H1 (cell line): ENCODE results near the gene C9. TPM values are rescaled to one million over a fixed set of nuclear protein-coding genes. Genes with fewer than 3 reads are reported as not detected.
"Not testable (repeated sequence)": the region's sequence is repeated elsewhere in the genome, so short reads cannot be mapped to it uniquely, and the experiment has no call there.

Experiments used
- CTCF ChIA-PET: fragments of 300-600 bp; sonication (Branson Sonifier 250); formaldehyde crosslinking; loops from one replicate; lab custom pipeline; 2021; ENCODE audit not compliant: partially characterized antibody; lab: Charles Lee
- POLR2A ChIA-PET: fragments of 300-600 bp; sonication (Branson Sonifier 250); formaldehyde crosslinking; loops from one replicate; lab custom pipeline; 2021; ENCODE audit warnings: inconsistent platforms; ENCODE audit not compliant: partially characterized antibody; lab: Charles Lee
- DNase-seq, 2 experiments: peaks; one replicate each; pipeline versions ENCODE4 v3.0.0 to v3.0.0-alpha.2; 2010 to 2022; ENCODE audit warnings: low spot score in 2 of 2, low read depth in 1 of 2, mixed read lengths in 1 of 2
- FAIRE-seq: peaks from 2 replicates; lab custom pipeline; 2011; peaks lifted over from hg19 to GRCh38; lab: Jason Lieb, UNC
- H2AFZ ChIP-seq: 2 replicates; pipeline ENCODE4 v1.8.1; 2012; ENCODE audit warnings: low read length, inconsistent platforms
- H2AK5ac ChIP-seq: 2 replicates; pipeline ENCODE4 v1.6.1; 2013; ENCODE audit warnings: low read depth, low read length
- H2BK120ac ChIP-seq: replicated peaks from 2 replicates; pipeline ENCODE3; 2013; ENCODE audit warnings: low read depth, low read length, inconsistent platforms
- H2BK12ac ChIP-seq: 2 replicates; pipeline ENCODE4 v1.6.1; 2013; ENCODE audit warnings: low read depth, low read length
- H2BK15ac ChIP-seq: 2 replicates; pipeline ENCODE4 v1.6.1; 2013; ENCODE audit warnings: low read length
- H2BK20ac ChIP-seq: 2 replicates; pipeline ENCODE4 v1.6.1; 2013; ENCODE audit warnings: low read length
- H2BK5ac ChIP-seq: 2 replicates; pipeline ENCODE4 v1.6.1; 2013; ENCODE audit warnings: low read depth, low read length
- H3K14ac ChIP-seq: 2 replicates; pipeline ENCODE4 v1.6.1; 2013; ENCODE audit warnings: inconsistent platforms; ENCODE audit not compliant: insufficient read length
- H3K18ac ChIP-seq: 2 replicates; pipeline ENCODE4 v1.6.1; 2013; ENCODE audit warnings: low read length; ENCODE audit errors: extremely low read depth
- H3K23ac ChIP-seq: 2 replicates; pipeline ENCODE4 v1.6.1; 2013; ENCODE audit warnings: inconsistent platforms; ENCODE audit not compliant: insufficient read length
- H3K23me2 ChIP-seq: 2 replicates; pipeline ENCODE4 v1.6.1; 2013; ENCODE audit warnings: low read depth, low read length
- H3K27ac ChIP-seq: 2 replicates; pipeline ENCODE4 v1.6.1; 2011; ENCODE audit warnings: low read depth, low read length, inconsistent platforms
- H3K27me3 ChIP-seq, 4 experiments: replicated peaks in 1 of 4; 1 replicate in 1 of 4; 2 replicates in 3 of 4; pipeline versions ENCODE4 v1.6.1 to v1.8.1; 2011 to 2013; ENCODE audit warnings: low read length in 3 of 4, mild to moderate bottlenecking in 3 of 4, inconsistent platforms in 2 of 4, mixed read lengths in 2 of 4, moderate library complexity in 1 of 4; ENCODE audit not compliant: control insufficient read depth in 3 of 4, insufficient read depth in 3 of 4; ENCODE audit errors: extremely low read depth in 1 of 4
- H3K36me3 ChIP-seq, 4 experiments: 2 replicates each; pipeline versions ENCODE4 v1.6.1 to v1.8.1; 2011 to 2013; ENCODE audit warnings: mild to moderate bottlenecking in 4 of 4, low read length in 3 of 4, moderate library complexity in 2 of 4, control low read depth in 1 of 4, inconsistent platforms in 1 of 4; ENCODE audit not compliant: insufficient read depth in 4 of 4, control insufficient read depth in 2 of 4
- H3K4ac ChIP-seq: replicated peaks from 2 replicates; pipeline ENCODE3; 2013; ENCODE audit warnings: low read length, low read depth, mixed read lengths, inconsistent platforms; ENCODE audit not compliant: insufficient read length
- H3K4me1 ChIP-seq, 4 experiments: replicated peaks in 1 of 4; 1 replicate in 1 of 4; 2 replicates in 3 of 4; pipeline versions ENCODE4 v1.6.1 to v1.8.1; 2011 to 2013; ENCODE audit warnings: low read length in 3 of 4, inconsistent platforms in 2 of 4, mixed read lengths in 1 of 4; ENCODE audit not compliant: insufficient read depth in 4 of 4, control insufficient read depth in 3 of 4
- H3K4me2 ChIP-seq, 2 experiments: 2 replicates each; pipeline versions ENCODE4 v1.6.1 to v1.8.1; 2011 to 2013; ENCODE audit warnings: low read depth in 2 of 2, low read length in 2 of 2, control low read depth in 1 of 2, inconsistent platforms in 1 of 2, mild to moderate bottlenecking in 1 of 2; ENCODE audit not compliant: insufficient read depth in 1 of 2
- H3K4me3 ChIP-seq, 4 experiments: fragments of 200-600, 300-600 bp in 1 of 4; sonication (generic), shearing (Covaris generic), sonication (Bioruptor Twin) in 1 of 4; 2 replicates each; pipeline versions ENCODE4 v1.5.1 to v1.8.1; 2011 to 2016; ENCODE audit warnings: low read length in 4 of 4, low read depth in 3 of 4, control low read depth in 2 of 4, inconsistent platforms in 2 of 4, mild to moderate bottlenecking in 2 of 4, mixed read lengths in 1 of 4, moderate library complexity in 1 of 4; ENCODE audit not compliant: insufficient read depth in 2 of 4; ENCODE audit errors: extremely low read depth in 1 of 4
- H3K56ac ChIP-seq: replicated peaks from 2 replicates; pipeline ENCODE3; 2013; ENCODE audit warnings: low read depth, mild to moderate bottlenecking, mixed read lengths, low read length, inconsistent platforms; ENCODE audit not compliant: insufficient read length
- H3K79me1 ChIP-seq: 2 replicates; pipeline ENCODE4 v1.6.1; 2013; ENCODE audit warnings: low read depth, low read length, control low read depth
- H3K79me2 ChIP-seq, 2 experiments: 2 replicates each; pipeline versions ENCODE4 v1.6.1 to v1.8.1; 2012 to 2013; ENCODE audit warnings: low read length in 2 of 2, mild to moderate bottlenecking in 2 of 2, inconsistent platforms in 1 of 2; ENCODE audit not compliant: insufficient read depth in 2 of 2, control insufficient read depth in 1 of 2
- H3K9ac ChIP-seq, 4 experiments: replicated peaks in 1 of 4; 1 replicate in 1 of 4; 2 replicates in 3 of 4; pipeline versions ENCODE4 v1.6.1 to v1.8.1; 2011 to 2013; ENCODE audit warnings: low read depth in 3 of 4, low read length in 3 of 4, control low read depth in 2 of 4, mild to moderate bottlenecking in 2 of 4, moderate library complexity in 2 of 4, inconsistent platforms in 1 of 4; ENCODE audit errors: extremely low read depth in 1 of 4
- H3K9me3 ChIP-seq, 2 experiments: 2 replicates each; pipeline versions ENCODE4 v1.6.1 to v1.8.1; 2012 to 2013; ENCODE audit warnings: mild to moderate bottlenecking in 2 of 2, moderate library complexity in 2 of 2, control low read depth in 1 of 2, inconsistent platforms in 1 of 2, low read depth in 1 of 2, low read length in 1 of 2, mixed read lengths in 1 of 2; ENCODE audit not compliant: insufficient read depth in 2 of 2
- H4K20me1 ChIP-seq, 2 experiments: replicated peaks in 1 of 2; 2 replicates each; pipeline versions ENCODE3 to v1.8.1; 2011 to 2013; ENCODE audit warnings: inconsistent platforms in 2 of 2, low read length in 2 of 2, mild to moderate bottlenecking in 1 of 2; ENCODE audit not compliant: insufficient read depth in 2 of 2, control insufficient read depth in 1 of 2
- H4K5ac ChIP-seq: 2 replicates; pipeline ENCODE4 v1.6.1; 2013; ENCODE audit warnings: low read length, low read depth, mixed read lengths, inconsistent platforms; ENCODE audit not compliant: insufficient read length
- H4K8ac ChIP-seq: 2 replicates; pipeline ENCODE4 v1.8.0; 2013; ENCODE audit warnings: mild to moderate bottlenecking, moderate library complexity, low read length, inconsistent platforms; ENCODE audit not compliant: insufficient read depth; ENCODE audit errors: extremely low read depth
- H4K91ac ChIP-seq: replicated peaks from 2 replicates; pipeline ENCODE3; 2013; ENCODE audit warnings: low read length, mixed read lengths, inconsistent platforms; ENCODE audit not compliant: insufficient read length
- CBX5 ChIP-seq: fragments of 300-800, 300-1000 bp; sonication (generic); IDR thresholded peaks from 2 replicates; pipeline ENCODE4 v1.7.1; 2016; ENCODE audit warnings: antibody characterized with exemption, low read length, low read depth
- EGR1 ChIP-seq: IDR thresholded peaks from 2 replicates; pipeline ENCODE4 v1.6.1; 2011; ENCODE audit warnings: low read depth, low read length, borderline replicate concordance
- JUN ChIP-seq: IDR thresholded peaks from 2 replicates; pipeline ENCODE4 v1.6.1; 2011; ENCODE audit warnings: low read depth, mild to moderate bottlenecking, improper control_type of control experiment, low read length
- SUZ12 ChIP-seq: fragments of 200-600 bp; sonication (generic); IDR thresholded peaks from 2 replicates; pipeline ENCODE4 v1.6.1; 2012; ENCODE audit warnings: mild to moderate bottlenecking, inconsistent platforms, low read length, moderate library complexity, mixed read lengths
- TAF1 ChIP-seq: IDR thresholded peaks from 2 replicates; pipeline ENCODE4 v1.6.1; 2011; ENCODE audit warnings: mild to moderate bottlenecking, low read depth, low read length
- WGBS, 2 experiments: shearing (Covaris generic) in 1 of 2; methylation state at CpG; one replicate each; pipeline versions ENCODE4 v1.1.6 to v1.1.7; 2013 to 2015; ENCODE audit warnings: low lambda C conversion rate in 2 of 2, mixed read lengths in 2 of 2, inconsistent platforms in 1 of 2, low coverage in 1 of 2, missing lambda C conversion rate in 1 of 2; ENCODE audit not compliant: insufficient replicate concordance in 2 of 2, insufficient coverage in 1 of 2, insufficient read length in 1 of 2; ENCODE audit errors: extremely low coverage in 1 of 2, missing lambda C conversion rate in 1 of 2; 5-methylcytosine and 5-hydroxymethylcytosine counted together
- polyA plus RNA-seq, 7 experiments: library from polyadenylated mRNA; depleted of rRNA in 3 of 7; stranded (reverse) in 5 of 7; unstranded in 2 of 7; fragments of >200 nt in 5 of 7; fragments of 200-250 nt in 2 of 7; gene quantifications; 1 replicate in 5 of 7; 2 replicates in 1 of 7; 4 replicates in 1 of 7; pipeline versions ENCODE4 v1.2.1 to v1.2.3, GENCODE V29; 2011 to 2013; ENCODE audit warnings: missing spikeins in 2 of 7, mixed read lengths in 2 of 7
- total RNA-seq: library from RNA; stranded (reverse); fragmentation: NEBNext Ultra II Directional; extraction: Animal tissue kit (Norgen Biotek cat#: 25700); gene quantifications from 2 replicates; pipeline ENCODE4 v1.2.1, GENCODE V29; 2021

Gene C9
- total and polyA plus RNA-seq, 2 of the 8 experiments (the other 6 are each of a cell fraction or from before 2014, with no cell fraction given): not detected

GRCh38 chr5:39235648-39236047, 128.6 kb downstream of the C9 start (continued):
- TF ChIP-seq EGR1 (no peak), CBX5 (no peak), JUN (no peak), TAF1 (no peak), SUZ12 (no peak)

GRCh38 chr5:39234494-39234893, 129.8 kb downstream of the C9 start:
- H3K4me1 ChIP-seq, H4K8ac ChIP-seq, H3K36me3 ChIP-seq, H4K91ac ChIP-seq, H3K56ac ChIP-seq, H3K4me3 ChIP-seq, H3K27ac ChIP-seq, H2AK5ac ChIP-seq, POLR2A ChIA-PET, H3K4ac ChIP-seq, H2BK120ac ChIP-seq, H3K23me2 ChIP-seq, H3K9ac ChIP-seq, H3K23ac ChIP-seq, H2BK15ac ChIP-seq, FAIRE-seq, H2BK5ac ChIP-seq, H3K4me2 ChIP-seq, H3K18ac ChIP-seq, H2BK12ac ChIP-seq, H4K20me1 ChIP-seq, H3K79me2 ChIP-seq, H3K79me1 ChIP-seq, H3K9me3 ChIP-seq, H3K27me3 ChIP-seq, H4K5ac ChIP-seq, H2BK20ac ChIP-seq, H2AFZ ChIP-seq, DNase-seq, H3K14ac ChIP-seq: not testable (repeated sequence)
- 88% methylated on average over 1 of the region's 1 CpG; no CpG with 5 or more reads in 1 of the 2 experiments for WGBS, 2 experiments
- CTCF ChIA-PET: interaction anchor here (0.7 to 2.0 kb wide), 2 partner anchors 17 to 60 kb away, joined by 3 to 9 read pairs; no protein-coding TSS in a partner anchor
